Esophagus squamous epithelium (tissue), 5 donors: ENCODE results near the gene ACTMAP. TPM values are rescaled to one million over a fixed set of nuclear protein-coding genes. Genes with fewer than 3 reads are reported as not detected.
A peak's percentile ranks its signal among the peaks of the same experiment; 100 is the strongest.

Experiments used
- DNase-seq: peaks from one replicate; lab custom pipeline; 2025; lab: John Stamatoyannopoulos, UW
- H3K27ac ChIP-seq, 4 donors: fragments of 200-600 bp; sonication (generic); one replicate each; pipeline ENCODE4 v1.5.1; 2016 to 2019; ENCODE audit warnings: mild to moderate bottlenecking in 1 of 4
- H3K27me3 ChIP-seq, 4 donors: fragments of 200-600 bp; sonication (generic); 1 replicate in 3 of 4; 2 replicates in 1 of 4; pipeline versions ENCODE4 v1.5.1 to v1.6.0; 2017 to 2021; ENCODE audit warnings: antibody characterized with exemption in 1 of 4
- H3K36me3 ChIP-seq, 3 donors: fragments of 200-600 bp; sonication (generic); one replicate each; pipeline ENCODE4 v1.5.1; 2016 to 2019
- H3K4me1 ChIP-seq, 3 donors: fragments of 200-600 bp; sonication (generic); one replicate each; pipeline ENCODE4 v1.5.1; 2017 to 2019
- H3K4me3 ChIP-seq, 4 donors: fragments of 200-600 bp; sonication (generic); 1 replicate in 3 of 4; 2 replicates in 1 of 4; pipeline ENCODE4 v1.5.1; 2016 to 2019; ENCODE audit warnings: mild to moderate bottlenecking in 2 of 4, moderate library complexity in 1 of 4
- H3K9me3 ChIP-seq, 3 donors: fragments of 200-600 bp; sonication (generic); one replicate each; pipeline ENCODE4 v1.5.1; 2016 to 2019
- CTCF ChIP-seq, 6 experiments: fragments of 450-650 bp in 4 of 6; fragments of 200-600 bp in 2 of 6; sonication (generic) in 2 of 6; IDR thresholded peaks; one replicate each; pipeline ENCODE4 v1.5.1; 2016 to 2019; ENCODE audit warnings: antibody characterized with exemption in 6 of 6, mild to moderate bottlenecking in 4 of 6, moderate library complexity in 4 of 6
- POLR2A ChIP-seq, 4 donors: fragments of 450-650 bp; IDR thresholded peaks; one replicate each; pipeline ENCODE4 v1.6.1; 2017; ENCODE audit warnings: antibody characterized with exemption in 4 of 4, mild to moderate bottlenecking in 4 of 4, moderate library complexity in 3 of 4
- WGBS, 2 donors: methylation state at CpG; one replicate each; pipeline ENCODE4 v1.1.5; 2018; 5-methylcytosine and 5-hydroxymethylcytosine counted together
- intact Hi-C: fragments of 100-400 bp; cut with DNase I; formaldehyde crosslinking; loops from one replicate; pipeline ENCODE4 v1.15.0; 2022
- total RNA-seq, 4 donors: library from RNA; depleted of rRNA; stranded (reverse); fragments of >200 nt; gene quantifications; one replicate each; pipeline ENCODE4 v1.1.0, GENCODE V29; 2016
- donor health status: DM: yes; HTN: yes; CAD: no.

Gene ACTMAP
- total RNA-seq, 4 donors from 2014 or later: 2.1 to 2.8 (median 2.4) TPM

- Histone ChIP-seq H3K36me3 (peaks cover 11 to 27% (median 16%) of the 10 kb centered on the region in 3 donors), H3K4me1 (peaks cover 24 to 44% (median 34%) of the 10 kb centered on the region in 3 donors), H3K27ac (peak overlapping the region; percentile 94 to 98 (median 96)), H3K4me3 (peak overlapping the region in 1 of 4 donors; percentile 99), H3K9me3 (no peaks in the 10 kb centered on the region), H3K27me3 (no peaks in the 10 kb centered on the region)
- WGBS, 2 donors: 89 to 91% methylated on average over 8 to 12 of the region's 14 CpGs
- intact Hi-C loops: no loop called here
- TF ChIP-seq CTCF (IDR thresholded peaks at IDR 0.05) (no peak), POLR2A (IDR thresholded peaks at IDR 0.05) (no peak)
- DNase-seq: no peak
Measured at GRCh38 chr19:40797166-40797962, 47.1 kb upstream of the ACTMAP start.

DNA sequence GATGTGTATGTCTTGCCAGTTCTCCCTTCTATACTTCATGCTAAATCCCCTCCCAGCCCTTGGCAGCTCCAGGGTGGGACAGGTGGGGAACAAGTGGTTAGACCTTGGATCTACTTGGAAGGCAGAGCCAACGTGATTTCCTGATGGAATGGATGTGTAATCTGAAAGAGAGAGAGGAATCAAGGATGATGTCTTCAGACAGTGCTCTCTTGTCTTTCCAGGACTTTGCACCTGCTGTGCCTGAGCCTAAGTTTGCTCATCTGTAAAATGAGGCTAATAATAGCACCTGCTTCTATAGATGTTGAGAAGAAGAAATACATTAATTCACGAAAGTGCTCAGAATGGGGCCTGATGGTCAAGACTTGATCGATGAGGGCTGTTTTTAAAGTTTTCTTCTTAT, 41.7 kb upstream of the ACTMAP start:
- Histone ChIP-seq H3K9me3 (no peaks in the 10 kb centered on the region), H3K36me3 (peaks cover 0 to 51% (median 6%) of the 10 kb centered on the region in 3 donors), H3K4me3 (no peak overlapping the region), H3K27ac (peak overlapping the region in 3 of 4 donors; percentile 14 to 68 (median 68)), H3K27me3 (no peaks in the 10 kb centered on the region), H3K4me1 (peaks cover 0 to 17% (median 0%) of the 10 kb centered on the region in 3 donors)
- 46 to 54% methylated on average over 3 of the region's 3 CpGs for WGBS, 2 donors
- TF ChIP-seq POLR2A (IDR thresholded peaks at IDR 0.05) (no peak), CTCF (IDR thresholded peaks at IDR 0.05) (no peak)
- intact Hi-C loops: no loop called here
- no peak for DNase-seq

- whole genome bisulfite sequencing, 2 donors: 81 to 87% methylated on average over 7 of the region's 7 CpGs
- H3K27ac ChIP-seq: no peak overlapping the region
Measured at GRCh38 chr19:40791349-40791748, 41.1 kb upstream of the ACTMAP start.

GRCh38 chr19:40786060-40787037, 36.1 kb upstream of the ACTMAP start:
- intact Hi-C loops: no loop called here
- Histone ChIP-seq H3K27ac (no peak overlapping the region), H3K27me3 (no peaks in the 10 kb centered on the region), H3K36me3 (peaks cover 0 to 81% (median 0%) of the 10 kb centered on the region in 3 donors), H3K4me1 (no peaks in the 10 kb centered on the region), H3K4me3 (no peak overlapping the region), H3K9me3 (no peaks in the 10 kb centered on the region)
- TF ChIP-seq CTCF (IDR thresholded peaks at IDR 0.05) (no peak), POLR2A (IDR thresholded peaks at IDR 0.05) (no peak)
- no peak for DNase-seq
- 91 to 96% methylated on average over 8 to 22 of the region's 25 CpGs for WGBS, 2 donors

More at GRCh38 chr19:40791349-40791748, 41.1 kb upstream of the ACTMAP start:
- no peaks in the 10 kb centered on the region for H3K9me3 ChIP-seq
- H3K27me3 ChIP-seq: no peaks in the 10 kb centered on the region
- H3K4me3 ChIP-seq: no peak overlapping the region
- intact Hi-C loops: no loop called here
- no peak for TF ChIP-seq POLR2A (IDR thresholded peaks at IDR 0.05)
- TF ChIP-seq CTCF (IDR thresholded peaks at IDR 0.05): no peak
- H3K4me1 ChIP-seq: peaks cover 0 to 17% (median 0%) of the 10 kb centered on the region in 3 donors
- peaks cover 0 to 56% (median 3%) of the 10 kb centered on the region in 3 donors for H3K36me3 ChIP-seq
- DNase-seq: no peak
